ENCODE data around the gene FAM200C. TPM values are rescaled to one million over a fixed set of nuclear protein-coding genes. Genes with fewer than 3 reads are reported as not detected.

The FAM200C gene
- total RNA-seq, 6 experiments from 2014 or later: 0.56 to 1.2 (median 0.95) TPM

DNA sequence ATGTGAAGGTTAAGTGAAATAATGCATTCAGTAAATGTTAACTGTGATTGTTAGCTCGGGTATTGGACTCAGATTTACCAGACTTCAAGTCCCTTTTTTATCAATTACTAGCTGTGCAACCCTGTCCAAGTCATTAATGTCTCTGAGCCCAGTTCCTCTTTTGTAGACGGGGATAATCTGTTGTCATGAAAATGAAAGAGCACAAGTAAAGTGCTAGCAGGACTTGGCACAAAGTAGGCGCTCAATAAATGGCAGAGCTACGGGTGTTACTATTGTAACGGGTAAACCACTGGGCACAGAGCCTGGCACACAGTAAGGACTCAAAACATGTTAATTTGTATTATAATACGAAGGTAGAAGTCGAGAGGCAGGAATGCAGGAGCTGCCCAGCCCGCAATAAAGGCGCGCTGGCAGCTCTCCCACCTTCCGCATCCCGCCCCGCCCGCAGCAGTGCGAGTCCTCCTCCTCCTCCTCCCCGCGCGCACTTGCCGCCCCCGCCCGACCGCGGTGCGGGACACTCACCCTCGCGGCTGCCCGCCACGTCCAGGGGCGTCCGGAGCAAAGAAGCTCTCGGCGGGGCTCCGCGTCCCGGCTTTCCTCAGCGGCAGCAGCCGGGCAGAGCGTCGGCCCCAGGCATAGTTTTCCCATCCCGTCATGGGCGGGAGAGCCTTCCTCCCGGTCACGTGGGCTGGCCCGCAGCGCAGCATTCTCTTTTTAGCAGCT is 29.7 kb downstream of the FAM200C start, which contains the start of gene C1QTNF2:
Gene C1QTNF2, minus strand, starts transcription at position 637 of the 723 bp plus-strand sequence. CDS start 15,615 bp downstream, outside the sequence.
- Histone ChIP-seq H3K27me3 (no peaks in the 10 kb centered on the region), H3K4me1 (peaks cover 0 to 8% (median 0%) of the 10 kb centered on the region in 4 donors), H3K27ac (no peak within 1 kb of the TSS), H3K4me3 (peak within 1 kb of the TSS; percentile 38 to 50 (median 40)), H3K36me3 (no peaks in the 10 kb centered on the region), H3K9me3 (no peaks in the 10 kb centered on the region)
- no peak for TF ChIP-seq POLR2A (IDR thresholded peaks at IDR 0.05)
- TF ChIP-seq, protein P1, sequence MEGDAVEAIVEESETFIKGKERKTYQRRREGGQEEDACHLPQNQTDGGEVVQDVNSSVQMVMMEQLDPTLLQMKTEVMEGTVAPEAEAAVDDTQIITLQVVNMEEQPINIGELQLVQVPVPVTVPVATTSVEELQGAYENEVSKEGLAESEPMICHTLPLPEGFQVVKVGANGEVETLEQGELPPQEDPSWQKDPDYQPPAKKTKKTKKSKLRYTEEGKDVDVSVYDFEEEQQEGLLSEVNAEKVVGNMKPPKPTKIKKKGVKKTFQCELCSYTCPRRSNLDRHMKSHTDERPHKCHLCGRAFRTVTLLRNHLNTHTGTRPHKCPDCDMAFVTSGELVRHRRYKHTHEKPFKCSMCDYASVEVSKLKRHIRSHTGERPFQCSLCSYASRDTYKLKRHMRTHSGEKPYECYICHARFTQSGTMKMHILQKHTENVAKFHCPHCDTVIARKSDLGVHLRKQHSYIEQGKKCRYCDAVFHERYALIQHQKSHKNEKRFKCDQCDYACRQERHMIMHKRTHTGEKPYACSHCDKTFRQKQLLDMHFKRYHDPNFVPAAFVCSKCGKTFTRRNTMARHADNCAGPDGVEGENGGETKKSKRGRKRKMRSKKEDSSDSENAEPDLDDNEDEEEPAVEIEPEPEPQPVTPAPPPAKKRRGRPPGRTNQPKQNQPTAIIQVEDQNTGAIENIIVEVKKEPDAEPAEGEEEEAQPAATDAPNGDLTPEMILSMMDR (IDR thresholded peaks at IDR 0.05): no peak
- intact Hi-C loops (cut with DNase I): no loop called here
- DNase-seq (no peak), ATAC-seq (peak; percentile 45 to 58 (median 47))
- WGBS (ENCODE audit: insufficient coverage, low coverage, low lambda C conversion rate, missing lambda C conversion rate): 2% methylated on average over 33 of the region's 45 CpGs

DNA sequence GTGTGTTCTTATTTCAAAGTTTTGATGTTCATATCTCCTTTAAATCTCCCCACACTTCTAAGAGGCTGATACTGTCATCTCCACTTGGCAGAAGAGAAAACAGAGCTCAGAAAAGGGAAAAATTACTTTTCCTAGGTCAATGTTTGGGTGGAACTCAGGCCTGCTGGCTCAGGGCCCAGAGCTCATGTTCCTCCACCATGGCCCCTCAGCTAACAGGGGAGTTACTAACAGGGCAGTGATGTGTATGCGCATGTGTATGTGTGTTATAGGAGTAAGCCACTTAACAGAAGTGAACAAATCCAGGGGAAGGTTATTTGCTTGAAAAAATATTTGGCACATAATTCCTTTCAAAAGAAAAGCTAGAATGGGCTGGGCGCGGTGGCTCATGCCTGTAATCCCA is 32.0 kb downstream of the FAM200C start:
- Histone ChIP-seq H3K4me3 (no peak overlapping the region), H3K27ac (no peak overlapping the region), H3K4me1 (peaks cover 0 to 8% (median 0%) of the 10 kb centered on the region in 4 donors), H3K9me3 (no peaks in the 10 kb centered on the region), H3K27me3 (no peaks in the 10 kb centered on the region), H3K36me3 (no peaks in the 10 kb centered on the region)
- 89% methylated on average over 3 of the region's 3 CpGs for WGBS (ENCODE audit: insufficient coverage, low coverage, low lambda C conversion rate, missing lambda C conversion rate)
- intact Hi-C loops (cut with DNase I): no loop called here
- DNase-seq: no peak
- ATAC-seq: no peak
- TF ChIP-seq, protein P1 (IDR thresholded peaks at IDR 0.05): no peak
- no peak for TF ChIP-seq POLR2A (IDR thresholded peaks at IDR 0.05)

DNA sequence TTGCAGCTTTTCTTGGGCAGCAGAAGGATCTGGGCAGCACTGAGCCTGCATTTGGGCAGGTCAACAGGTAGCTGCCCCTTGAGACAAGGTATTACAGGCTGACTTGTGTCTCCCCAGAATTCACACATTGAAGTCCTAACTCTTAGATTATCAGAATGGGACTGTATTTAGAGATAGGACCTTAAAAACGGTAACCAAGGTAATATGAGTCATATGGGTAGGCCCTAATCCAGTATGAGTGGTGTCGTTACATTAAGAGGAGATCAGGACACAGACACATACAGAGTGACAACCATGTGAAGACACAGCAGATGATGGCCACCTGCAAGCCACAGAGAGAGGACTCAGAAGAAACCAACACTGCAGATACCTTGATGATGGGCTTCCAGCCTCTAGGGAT is 32.6 kb downstream of the FAM200C start:
- Histone ChIP-seq H3K9me3 (no peaks in the 10 kb centered on the region), H3K27me3 (no peaks in the 10 kb centered on the region), H3K27ac (no peak overlapping the region), H3K4me1 (peaks cover 0 to 8% (median 0%) of the 10 kb centered on the region in 4 donors), H3K36me3 (no peaks in the 10 kb centered on the region), H3K4me3 (no peak overlapping the region)
- ATAC-seq (no peak), DNase-seq (no peak)
- WGBS (ENCODE audit: insufficient coverage, low coverage, low lambda C conversion rate, missing lambda C conversion rate): 35% methylated on average over 2 of the region's 2 CpGs
- intact Hi-C loops (cut with DNase I): no loop called here
- TF ChIP-seq, protein P1 (IDR thresholded peaks at IDR 0.05): no peak
- TF ChIP-seq POLR2A (IDR thresholded peaks at IDR 0.05): no peak

DNA sequence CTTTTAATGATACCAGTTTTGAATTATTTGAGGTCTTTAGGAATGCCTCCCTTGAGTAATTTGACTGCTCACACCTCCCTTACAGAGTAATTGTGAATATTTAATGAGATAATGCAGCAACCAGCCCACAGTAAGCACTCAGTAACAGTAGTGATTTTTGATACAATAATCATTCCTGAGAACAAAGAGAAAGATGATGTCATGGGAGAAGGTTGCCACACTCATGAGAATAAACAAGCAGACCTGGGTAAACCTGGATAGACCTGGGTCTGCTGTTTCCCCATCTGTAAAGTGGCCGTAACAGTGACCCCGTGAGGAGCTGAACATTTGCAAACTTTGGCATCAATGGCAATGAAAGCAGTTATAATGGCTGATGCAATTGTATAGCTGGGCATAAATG is 33.6 kb downstream of the FAM200C start:
- no peak for DNase-seq
- no peaks in the 10 kb centered on the region for H3K36me3 ChIP-seq
- ATAC-seq: no peak
- H3K4me3 ChIP-seq: no peak overlapping the region
- intact Hi-C loops (cut with DNase I): no loop called here
- peaks cover 0 to 8% (median 0%) of the 10 kb centered on the region in 4 donors for H3K4me1 ChIP-seq
- H3K9me3 ChIP-seq: no peaks in the 10 kb centered on the region
- no peak overlapping the region for H3K27ac ChIP-seq
- no peaks in the 10 kb centered on the region for H3K27me3 ChIP-seq
- TF ChIP-seq, protein P1 (IDR thresholded peaks at IDR 0.05): no peak
- TF ChIP-seq POLR2A (IDR thresholded peaks at IDR 0.05): no peak
- WGBS (ENCODE audit: insufficient coverage, low coverage, low lambda C conversion rate, missing lambda C conversion rate): 39% methylated on average over 2 of the region's 2 CpGs
